ENCODE measurements around the gene POLD4. TPM values are rescaled to one million over a fixed set of nuclear protein-coding genes. Genes with fewer than 3 reads are reported as not detected.
A peak's percentile ranks its signal among the peaks of the same experiment; 100 is the strongest.
"Not testable (repeated sequence)": the region's sequence is repeated elsewhere in the genome, so short reads cannot be mapped to it uniquely, and the experiment has no call there.

POLD4 gene
- total RNA-seq (100 to 1,000 TPM in 4 of 9 donors, 10 to 100 TPM in 5; 60.5 to 166 (median 89.8) TPM), polyA plus RNA-seq (100 to 1,000 TPM in 2 of 3 donors, 10 to 100 TPM in 1; 13.0 to 130 (median 110) TPM)
- long read RNA-seq, donor 1, transcript POLD4-205 (4 exons, 1,486 nt), result major isoform, 20 of 61 reads
- long read RNA-seq, donor 1, transcript POLD4-207 (4 exons, 584 nt), result minor isoform, 9 of 61 reads
- long read RNA-seq, donor 1, transcript POLD4-201 (4 exons, 918 nt), result minor isoform, 17 of 61 reads
- long read RNA-seq, donor 1, partial matches to known transcripts, result 10 of 61 reads
- long read RNA-seq, donor 1, other reads (novel, unspliced or antisense), result 0 of 61 reads
- long read RNA-seq, donor 2, transcript POLD4-201 (4 exons, 918 nt), result major isoform, 16 of 37 reads
- long read RNA-seq, donor 2, transcript POLD4-205 (4 exons, 1,486 nt), result minor isoform, 15 of 37 reads
- long read RNA-seq, donor 2, partial matches to known transcripts, result 0 of 37 reads
- long read RNA-seq, donor 2, other reads (novel, unspliced or antisense), result 0 of 37 reads
- long read RNA-seq, donor 3, transcript POLD4-205 (4 exons, 1,486 nt), result minor isoform, 12 of 34 reads
- long read RNA-seq, donor 3, transcript POLD4-201 (4 exons, 918 nt), result major isoform, 17 of 34 reads
- long read RNA-seq, donor 3, partial matches to known transcripts, result 0 of 34 reads
- long read RNA-seq, donor 3, other reads (novel, unspliced or antisense), result 0 of 34 reads
- long read RNA-seq, donor 4, transcript POLD4-201 (4 exons, 918 nt), result major isoform, 52 of 92 reads
- long read RNA-seq, donor 4, transcript POLD4-207 (4 exons, 584 nt), result minor isoform, 8 of 92 reads
- long read RNA-seq, donor 4, transcript POLD4-205 (4 exons, 1,486 nt), result minor isoform, 19 of 92 reads
- long read RNA-seq, donor 4, transcript POLD4-206 (4 exons, 899 nt), result minor isoform, 5 of 92 reads
- long read RNA-seq, donor 4, partial matches to known transcripts, result 0 of 92 reads
- long read RNA-seq, donor 4, other reads (novel, unspliced or antisense), result 4 of 92 reads
- long read RNA-seq, donor 5, transcript POLD4-201 (4 exons, 918 nt), result major isoform, 87 of 157 reads
- long read RNA-seq, donor 5, transcript POLD4-207 (4 exons, 584 nt), result minor isoform, 17 of 157 reads
- long read RNA-seq, donor 5, transcript POLD4-205 (4 exons, 1,486 nt), result minor isoform, 31 of 157 reads
- long read RNA-seq, donor 5, transcript POLD4-206 (4 exons, 899 nt), result minor isoform, 8 of 157 reads
- long read RNA-seq, donor 5, partial matches to known transcripts, result 0 of 157 reads
- long read RNA-seq, donor 5, other reads (novel, unspliced or antisense), result 11 of 157 reads
- long read RNA-seq, donor 6, transcript POLD4-201 (4 exons, 918 nt), result major isoform, 36 of 67 reads
- long read RNA-seq, donor 6, transcript POLD4-207 (4 exons, 584 nt), result minor isoform, 5 of 67 reads
- long read RNA-seq, donor 6, transcript POLD4-205 (4 exons, 1,486 nt), result minor isoform, 19 of 67 reads
- long read RNA-seq, donor 6, partial matches to known transcripts, result 0 of 67 reads
- long read RNA-seq, donor 6, other reads (novel, unspliced or antisense), result 4 of 67 reads
- long read RNA-seq, donor 7, transcript POLD4-205 (4 exons, 1,486 nt), result major isoform, 10 of 31 reads
- long read RNA-seq, donor 7, transcript POLD4-201 (4 exons, 918 nt), result minor isoform, 8 of 31 reads
- long read RNA-seq, donor 7, partial matches to known transcripts, result 5 of 31 reads
- long read RNA-seq, donor 7, other reads (novel, unspliced or antisense), result 0 of 31 reads
- long read RNA-seq, donor 8, transcript POLD4-205 (4 exons, 1,486 nt), result minor isoform, 17 of 64 reads
- long read RNA-seq, donor 8, transcript POLD4-201 (4 exons, 918 nt), result major isoform, 27 of 64 reads
- long read RNA-seq, donor 8, partial matches to known transcripts, result 9 of 64 reads
- long read RNA-seq, donor 8, other reads (novel, unspliced or antisense), result 0 of 64 reads
- long read RNA-seq, donor 9, transcript POLD4-201 (4 exons, 918 nt), result major isoform, 19 of 37 reads
- long read RNA-seq, donor 9, transcript POLD4-205 (4 exons, 1,486 nt), result minor isoform, 14 of 37 reads
- long read RNA-seq, donor 9, partial matches to known transcripts, result 0 of 37 reads
- long read RNA-seq, donor 9, other reads (novel, unspliced or antisense), result 0 of 37 reads
- long read RNA-seq, donor 10, transcript POLD4-205 (4 exons, 1,486 nt), result minor isoform, 10 of 27 reads
- long read RNA-seq, donor 10, transcript POLD4-201 (4 exons, 918 nt), result major isoform, 11 of 27 reads
- long read RNA-seq, donor 10, partial matches to known transcripts, result 0 of 27 reads
- long read RNA-seq, donor 10, other reads (novel, unspliced or antisense), result 0 of 27 reads

GRCh38 chr11:67353317-67354074, at the start of gene POLD4:
Gene POLD4 (minus strand): TSS chr11:67353546. CDS start chr11:67353399, 147 bp downstream.
- Histone ChIP-seq H3K36me3 (replicated peaks in 1 of 2) (no peaks in the 10 kb centered on the region), H3K27ac (peak within 1 kb of the TSS; percentile 91 to 99 (median 98)), H3K9me3 (replicated peaks in 1 of 3) (no peaks in the 10 kb centered on the region), H3K4me3 (peak within 1 kb of the TSS; percentile 13 to 82 (median 56)), H3K4me1 (replicated peaks in 1 of 2) (peaks cover 37 to 64% of the 10 kb centered on the region in 2 donors), H3K27me3 (no peaks in the 10 kb centered on the region)
- 0% methylated on average over 14 to 37 of the region's 37 CpGs for WGBS, 4 donors
- intact Hi-C loops (cut with DNase I), result loop anchor here in 1 of 2 donors (2.0 kb wide), 1 partner anchor 29 kb away; no protein-coding TSS in a partner anchor
- no peak for TF ChIP-seq CTCF (IDR thresholded peaks at IDR 0.05)
- peak; percentile 87 to 88 for TF ChIP-seq POLR2A (IDR thresholded peaks at IDR 0.05)
- peak; percentile 98 to 100 (median 99) for DNase-seq

- H3K36me3 ChIP-seq (replicated peaks in 1 of 2), result peaks cover 0 to 16% of the 10 kb centered on the region in 2 donors
These were observed 49.7 kb upstream of the POLD4 start for GRCh38 chr11:67403085-67403484.

GRCh38 chr11:67402192-67402839, 49.0 kb upstream of the POLD4 start:
- TF ChIP-seq CTCF (IDR thresholded peaks at IDR 0.05), result peak in 1 of 6 experiments; percentile 10
- DNase-seq, result peak in 1 of 7 donors; percentile 45
- intact Hi-C loops (cut with DNase I); H3K9me3 ChIP-seq (replicated peaks in 1 of 3); H3K27me3 ChIP-seq: not testable (repeated sequence)
- H3K4me1 ChIP-seq (replicated peaks in 1 of 2), result peaks cover 19 to 41% of the 10 kb centered on the region in 2 donors
- H3K27ac ChIP-seq, result peak overlapping the region in 3 of 5 donors; percentile 36 to 99 (median 88)
- peaks cover 0 to 24% of the 10 kb centered on the region in 2 donors for H3K36me3 ChIP-seq (replicated peaks in 1 of 2)
- WGBS, 4 donors, result 50 to 55% (median 51%) methylated on average over 19 of the region's 19 CpGs
- H3K4me3 ChIP-seq, result peak overlapping the region in 1 of 4 donors; percentile 99

More at GRCh38 chr11:67403085-67403484, 49.7 kb upstream of the POLD4 start:
- H3K27ac ChIP-seq; H3K9me3 ChIP-seq (replicated peaks in 1 of 3); H3K4me3 ChIP-seq; H3K27me3 ChIP-seq; DNase-seq; intact Hi-C loops (cut with DNase I): not testable (repeated sequence)
- H3K4me1 ChIP-seq (replicated peaks in 1 of 2), result peaks cover 12 to 33% of the 10 kb centered on the region in 2 donors
- WGBS, 4 donors, result 92 to 98% (median 95%) methylated on average over 9 of the region's 9 CpGs
